H1 (cell line): ENCODE data around the gene SAMD4A. TPM values are rescaled to one million over a fixed set of nuclear protein-coding genes. Genes with fewer than 3 reads are reported as not detected.
A peak's percentile ranks its signal among the peaks of the same experiment; 100 is the strongest.

Experiments
- CTCF ChIA-PET: fragments of 300-600 bp; sonication (Branson Sonifier 250); formaldehyde crosslinking; loops from one replicate; lab custom pipeline; 2021; ENCODE audit not compliant: partially characterized antibody; lab: Charles Lee
- POLR2A ChIA-PET: fragments of 300-600 bp; sonication (Branson Sonifier 250); formaldehyde crosslinking; loops from one replicate; lab custom pipeline; 2021; ENCODE audit warnings: inconsistent platforms; ENCODE audit not compliant: partially characterized antibody; lab: Charles Lee
- DNase-seq, 2 experiments: peaks; one replicate each; pipeline versions ENCODE4 v3.0.0 to v3.0.0-alpha.2; 2010 to 2022; ENCODE audit warnings: low spot score in 2 of 2, low read depth in 1 of 2, mixed read lengths in 1 of 2
- FAIRE-seq: peaks from 2 replicates; lab custom pipeline; 2011; peaks lifted over from hg19 to GRCh38; lab: Jason Lieb, UNC
- H2AFZ ChIP-seq: 2 replicates; pipeline ENCODE4 v1.8.1; 2012; ENCODE audit warnings: low read length, inconsistent platforms
- H2AK5ac ChIP-seq: 2 replicates; pipeline ENCODE4 v1.6.1; 2013; ENCODE audit warnings: low read depth, low read length
- H2BK120ac ChIP-seq: replicated peaks from 2 replicates; pipeline ENCODE3; 2013; ENCODE audit warnings: low read depth, low read length, inconsistent platforms
- H2BK12ac ChIP-seq: 2 replicates; pipeline ENCODE4 v1.6.1; 2013; ENCODE audit warnings: low read depth, low read length
- H2BK15ac ChIP-seq: 2 replicates; pipeline ENCODE4 v1.6.1; 2013; ENCODE audit warnings: low read length
- H2BK20ac ChIP-seq: 2 replicates; pipeline ENCODE4 v1.6.1; 2013; ENCODE audit warnings: low read length
- H2BK5ac ChIP-seq: 2 replicates; pipeline ENCODE4 v1.6.1; 2013; ENCODE audit warnings: low read depth, low read length
- H3K14ac ChIP-seq: 2 replicates; pipeline ENCODE4 v1.6.1; 2013; ENCODE audit warnings: inconsistent platforms; ENCODE audit not compliant: insufficient read length
- H3K18ac ChIP-seq: 2 replicates; pipeline ENCODE4 v1.6.1; 2013; ENCODE audit warnings: low read length; ENCODE audit errors: extremely low read depth
- H3K23ac ChIP-seq: 2 replicates; pipeline ENCODE4 v1.6.1; 2013; ENCODE audit warnings: inconsistent platforms; ENCODE audit not compliant: insufficient read length
- H3K23me2 ChIP-seq: 2 replicates; pipeline ENCODE4 v1.6.1; 2013; ENCODE audit warnings: low read depth, low read length
- H3K27ac ChIP-seq: 2 replicates; pipeline ENCODE4 v1.6.1; 2011; ENCODE audit warnings: low read depth, low read length, inconsistent platforms
- H3K27me3 ChIP-seq, 4 experiments: replicated peaks in 1 of 4; 1 replicate in 1 of 4; 2 replicates in 3 of 4; pipeline versions ENCODE4 v1.6.1 to v1.8.1; 2011 to 2013; ENCODE audit warnings: low read length in 3 of 4, mild to moderate bottlenecking in 3 of 4, inconsistent platforms in 2 of 4, mixed read lengths in 2 of 4, moderate library complexity in 1 of 4; ENCODE audit not compliant: control insufficient read depth in 3 of 4, insufficient read depth in 3 of 4; ENCODE audit errors: extremely low read depth in 1 of 4
- H3K36me3 ChIP-seq, 4 experiments: 2 replicates each; pipeline versions ENCODE4 v1.6.1 to v1.8.1; 2011 to 2013; ENCODE audit warnings: mild to moderate bottlenecking in 4 of 4, low read length in 3 of 4, moderate library complexity in 2 of 4, control low read depth in 1 of 4, inconsistent platforms in 1 of 4; ENCODE audit not compliant: insufficient read depth in 4 of 4, control insufficient read depth in 2 of 4
- H3K4ac ChIP-seq: replicated peaks from 2 replicates; pipeline ENCODE3; 2013; ENCODE audit warnings: low read length, low read depth, mixed read lengths, inconsistent platforms; ENCODE audit not compliant: insufficient read length
- H3K4me1 ChIP-seq, 4 experiments: replicated peaks in 1 of 4; 1 replicate in 1 of 4; 2 replicates in 3 of 4; pipeline versions ENCODE4 v1.6.1 to v1.8.1; 2011 to 2013; ENCODE audit warnings: low read length in 3 of 4, inconsistent platforms in 2 of 4, mixed read lengths in 1 of 4; ENCODE audit not compliant: insufficient read depth in 4 of 4, control insufficient read depth in 3 of 4
- H3K4me2 ChIP-seq, 2 experiments: 2 replicates each; pipeline versions ENCODE4 v1.6.1 to v1.8.1; 2011 to 2013; ENCODE audit warnings: low read depth in 2 of 2, low read length in 2 of 2, control low read depth in 1 of 2, inconsistent platforms in 1 of 2, mild to moderate bottlenecking in 1 of 2; ENCODE audit not compliant: insufficient read depth in 1 of 2
- H3K4me3 ChIP-seq, 4 experiments: fragments of 200-600, 300-600 bp in 1 of 4; sonication (generic), shearing (Covaris generic), sonication (Bioruptor Twin) in 1 of 4; 2 replicates each; pipeline versions ENCODE4 v1.5.1 to v1.8.1; 2011 to 2016; ENCODE audit warnings: low read length in 4 of 4, low read depth in 3 of 4, control low read depth in 2 of 4, inconsistent platforms in 2 of 4, mild to moderate bottlenecking in 2 of 4, mixed read lengths in 1 of 4, moderate library complexity in 1 of 4; ENCODE audit not compliant: insufficient read depth in 2 of 4; ENCODE audit errors: extremely low read depth in 1 of 4
- H3K56ac ChIP-seq: replicated peaks from 2 replicates; pipeline ENCODE3; 2013; ENCODE audit warnings: low read depth, mild to moderate bottlenecking, mixed read lengths, low read length, inconsistent platforms; ENCODE audit not compliant: insufficient read length
- H3K79me1 ChIP-seq: 2 replicates; pipeline ENCODE4 v1.6.1; 2013; ENCODE audit warnings: low read depth, low read length, control low read depth
- H3K79me2 ChIP-seq, 2 experiments: 2 replicates each; pipeline versions ENCODE4 v1.6.1 to v1.8.1; 2012 to 2013; ENCODE audit warnings: low read length in 2 of 2, mild to moderate bottlenecking in 2 of 2, inconsistent platforms in 1 of 2; ENCODE audit not compliant: insufficient read depth in 2 of 2, control insufficient read depth in 1 of 2
- H3K9ac ChIP-seq, 4 experiments: replicated peaks in 1 of 4; 1 replicate in 1 of 4; 2 replicates in 3 of 4; pipeline versions ENCODE4 v1.6.1 to v1.8.1; 2011 to 2013; ENCODE audit warnings: low read depth in 3 of 4, low read length in 3 of 4, control low read depth in 2 of 4, mild to moderate bottlenecking in 2 of 4, moderate library complexity in 2 of 4, inconsistent platforms in 1 of 4; ENCODE audit errors: extremely low read depth in 1 of 4
- H3K9me3 ChIP-seq, 2 experiments: 2 replicates each; pipeline versions ENCODE4 v1.6.1 to v1.8.1; 2012 to 2013; ENCODE audit warnings: mild to moderate bottlenecking in 2 of 2, moderate library complexity in 2 of 2, control low read depth in 1 of 2, inconsistent platforms in 1 of 2, low read depth in 1 of 2, low read length in 1 of 2, mixed read lengths in 1 of 2; ENCODE audit not compliant: insufficient read depth in 2 of 2
- H4K20me1 ChIP-seq, 2 experiments: replicated peaks in 1 of 2; 2 replicates each; pipeline versions ENCODE3 to v1.8.1; 2011 to 2013; ENCODE audit warnings: inconsistent platforms in 2 of 2, low read length in 2 of 2, mild to moderate bottlenecking in 1 of 2; ENCODE audit not compliant: insufficient read depth in 2 of 2, control insufficient read depth in 1 of 2
- H4K5ac ChIP-seq: 2 replicates; pipeline ENCODE4 v1.6.1; 2013; ENCODE audit warnings: low read length, low read depth, mixed read lengths, inconsistent platforms; ENCODE audit not compliant: insufficient read length
- H4K8ac ChIP-seq: 2 replicates; pipeline ENCODE4 v1.8.0; 2013; ENCODE audit warnings: mild to moderate bottlenecking, moderate library complexity, low read length, inconsistent platforms; ENCODE audit not compliant: insufficient read depth; ENCODE audit errors: extremely low read depth
- H4K91ac ChIP-seq: replicated peaks from 2 replicates; pipeline ENCODE3; 2013; ENCODE audit warnings: low read length, mixed read lengths, inconsistent platforms; ENCODE audit not compliant: insufficient read length
- CBX8 ChIP-seq: fragments of 300-800, 300-1000 bp; sonication (generic); IDR thresholded peaks from 2 replicates; pipeline ENCODE4 v1.7.1; 2016; ENCODE audit warnings: low read depth, low read length, borderline replicate concordance
- MAX ChIP-seq: IDR thresholded peaks from 2 replicates; pipeline ENCODE4 v1.6.1; 2012; ENCODE audit warnings: inconsistent platforms
- RXRA ChIP-seq: IDR thresholded peaks from 2 replicates; pipeline ENCODE4 v1.6.1; 2011; ENCODE audit warnings: low read depth, mild to moderate bottlenecking, low read length, moderate library complexity; ENCODE audit not compliant: insufficient read depth
- WGBS, 2 experiments: shearing (Covaris generic) in 1 of 2; methylation state at CpG; one replicate each; pipeline versions ENCODE4 v1.1.6 to v1.1.7; 2013 to 2015; ENCODE audit warnings: low lambda C conversion rate in 2 of 2, mixed read lengths in 2 of 2, inconsistent platforms in 1 of 2, low coverage in 1 of 2, missing lambda C conversion rate in 1 of 2; ENCODE audit not compliant: insufficient replicate concordance in 2 of 2, insufficient coverage in 1 of 2, insufficient read length in 1 of 2; ENCODE audit errors: extremely low coverage in 1 of 2, missing lambda C conversion rate in 1 of 2; 5-methylcytosine and 5-hydroxymethylcytosine counted together
- polyA plus RNA-seq, 7 experiments: library from polyadenylated mRNA; depleted of rRNA in 3 of 7; stranded (reverse) in 5 of 7; unstranded in 2 of 7; fragments of >200 nt in 5 of 7; fragments of 200-250 nt in 2 of 7; gene quantifications; 1 replicate in 5 of 7; 2 replicates in 1 of 7; 4 replicates in 1 of 7; pipeline versions ENCODE4 v1.2.1 to v1.2.3, GENCODE V29; 2011 to 2013; ENCODE audit warnings: missing spikeins in 2 of 7, mixed read lengths in 2 of 7
- total RNA-seq: library from RNA; stranded (reverse); fragmentation: NEBNext Ultra II Directional; extraction: Animal tissue kit (Norgen Biotek cat#: 25700); gene quantifications from 2 replicates; pipeline ENCODE4 v1.2.1, GENCODE V29; 2021

Gene SAMD4A
- total and polyA plus RNA-seq, 2 of the 8 experiments (the other 6 are each of a cell fraction or from before 2014, with no cell fraction given), result 2.4 to 12.3 TPM

DNA sequence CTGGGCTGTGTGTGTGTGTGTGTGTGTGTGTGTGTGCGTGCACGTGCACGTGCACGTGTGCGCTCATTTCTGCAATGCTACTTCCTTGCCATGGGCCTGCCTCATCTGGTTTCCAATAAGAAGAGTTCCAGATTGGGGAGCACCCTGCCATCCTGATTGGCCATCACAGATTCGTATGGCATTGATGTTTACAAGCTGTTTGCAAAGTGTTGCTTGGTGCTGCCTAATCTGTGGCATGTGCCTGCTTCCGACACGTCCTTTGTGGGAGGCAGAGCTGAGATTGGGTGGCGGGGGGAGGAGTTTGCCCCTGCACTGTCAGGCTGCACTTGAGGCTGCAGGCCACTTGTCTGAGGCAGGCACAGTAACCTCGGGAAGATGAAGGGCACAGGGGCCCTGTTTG is 39.2 kb downstream of the SAMD4A start:
- Histone ChIP-seq H3K36me3 (no peaks in the 10 kb centered on the region), H4K20me1 (no peaks in the 10 kb centered on the region), H3K27ac (no peak overlapping the region), H2BK5ac (no peak overlapping the region), H2BK15ac (no peak overlapping the region), H3K9ac (no peak overlapping the region), H4K91ac (no peak overlapping the region), H3K79me1 (peaks cover 5% of the 10 kb centered on the region; the same call in 1 of the 2 replicates), H3K56ac (no peak overlapping the region), H3K27me3 (no peaks in the 10 kb centered on the region), H2AFZ (no peak overlapping the region), H3K23ac (no peak overlapping the region), H3K23me2 (no peaks in the 10 kb centered on the region), H3K14ac (no peak overlapping the region), H2AK5ac (no peak overlapping the region), H3K4me2 (no peak overlapping the region), H4K8ac (no peak overlapping the region), H2BK120ac (no peak overlapping the region), H3K4me1 (peaks cover 0 to 7% (median 3%) of the 10 kb centered on the region in 4 experiments; a peak in 6 of 7 replicates), H3K79me2 (peaks cover 0 to 6% of the 10 kb centered on the region in 2 experiments; a peak in 2 of 4 replicates), H3K4me3 (no peak overlapping the region), H2BK12ac (peak overlapping the region; percentile 30; the same call in 1 of the 2 replicates), H2BK20ac (no peak overlapping the region), H3K9me3 (no peaks in the 10 kb centered on the region), H3K4ac (no peak overlapping the region), H4K5ac (no peak overlapping the region), H3K18ac (no peak overlapping the region)
- POLR2A ChIA-PET, result interaction anchor here (0.7 to 0.8 kb wide), 2 partner anchors 39 to 167 kb away, joined by 3 to 4 read pairs; partner anchors contain the start of gene SAMD4A
- 82% methylated on average over 10 of the region's 10 CpGs; no CpG with 5 or more reads in 1 of the 2 experiments for WGBS, 2 experiments
- DNase-seq (no peak), FAIRE-seq (no peak)
- CTCF ChIA-PET, result interaction anchor here (1.1 to 1.3 kb wide), 4 partner anchors 33 to 85 kb away, joined by 3 to 4 read pairs (median 4); no protein-coding TSS in a partner anchor
- TF ChIP-seq MAX (peak; percentile 45; the same call in 1 of the 2 replicates), CBX8 (no peak), RXRA (no peak)
